IPS-15b (cell line): ENCODE results near the gene PRKCA.
"Not testable (repeated sequence)": the region's sequence is repeated elsewhere in the genome, so short reads cannot be mapped to it uniquely, and the experiment has no call there.

Source experiments
- H3K27me3 ChIP-seq: one replicate; pipeline ENCODE4 v1.6.1; 2013; ENCODE audit warnings: low read length; ENCODE audit not compliant: control insufficient read depth, insufficient read depth
- H3K36me3 ChIP-seq: one replicate; pipeline ENCODE4 v1.6.1; 2013; ENCODE audit warnings: low read length; ENCODE audit not compliant: control insufficient read depth, insufficient read depth
- H3K4me1 ChIP-seq: one replicate; pipeline ENCODE4 v1.6.1; 2013; ENCODE audit warnings: mild to moderate bottlenecking, low read length; ENCODE audit not compliant: control insufficient read depth, insufficient read depth
- H3K4me3 ChIP-seq: one replicate; pipeline ENCODE4 v1.5.1; 2013; ENCODE audit warnings: low read depth, low read length
- H3K9ac ChIP-seq: one replicate; pipeline ENCODE4 v1.6.1; 2013; ENCODE audit warnings: low read depth, mild to moderate bottlenecking, low read length
- H3K9me3 ChIP-seq: one replicate; pipeline ENCODE4 v1.6.1; 2013; ENCODE audit warnings: mild to moderate bottlenecking, low read length; ENCODE audit not compliant: control insufficient read depth, insufficient read depth

Gene PRKCA

DNA sequence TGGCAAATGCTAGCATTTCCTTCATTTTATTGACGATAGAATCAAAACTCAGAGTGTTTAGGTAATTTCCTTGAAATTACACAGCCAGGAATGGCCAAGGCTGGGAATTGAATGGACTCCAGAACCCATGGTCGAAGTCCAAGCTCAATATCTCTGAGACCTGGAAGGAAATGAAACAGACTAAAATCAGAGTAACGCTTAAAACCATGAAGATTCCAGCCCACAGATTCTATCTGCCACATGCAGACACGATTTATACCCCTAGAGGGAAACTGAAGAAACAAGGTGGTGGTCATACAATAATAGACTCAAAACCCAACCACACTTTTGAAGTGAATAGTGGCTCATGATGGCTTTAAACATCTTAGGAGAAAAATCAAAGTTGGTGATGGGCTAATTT lies 95.6 kb downstream of the PRKCA start:
- Histone ChIP-seq H3K36me3 (no peaks in the 10 kb centered on the region), H3K4me3 (no peak overlapping the region), H3K4me1 (no peaks in the 10 kb centered on the region), H3K27me3 (no peaks in the 10 kb centered on the region), H3K9me3 (no peaks in the 10 kb centered on the region), H3K9ac (no peak overlapping the region)

DNA sequence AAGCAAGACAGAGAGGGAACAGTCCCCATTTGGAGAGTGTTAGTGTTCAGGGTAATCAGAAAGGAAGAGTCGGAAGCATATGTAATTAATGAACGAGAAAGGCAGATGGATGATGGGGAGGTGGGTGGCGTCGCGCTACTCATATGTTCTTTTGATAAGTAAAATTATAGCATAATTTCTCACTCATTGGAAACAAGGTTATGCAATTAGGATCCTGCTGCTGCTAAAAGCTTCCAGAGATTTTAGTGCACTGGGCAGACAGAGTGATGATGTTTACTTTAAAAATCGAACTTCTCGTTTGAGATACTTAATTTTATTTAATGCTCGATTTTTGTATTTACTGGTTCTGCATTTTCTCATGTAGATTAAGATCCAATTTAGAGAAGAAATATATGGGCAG lies 96.2 kb downstream of the PRKCA start:
- no peak overlapping the region for H3K4me3 ChIP-seq
- no peaks in the 10 kb centered on the region for H3K9me3 ChIP-seq
- H3K36me3 ChIP-seq = no peaks in the 10 kb centered on the region
- H3K9ac ChIP-seq = no peak overlapping the region
- H3K4me1 ChIP-seq = no peaks in the 10 kb centered on the region
- H3K27me3 ChIP-seq = no peaks in the 10 kb centered on the region

- H3K9ac ChIP-seq = no peak overlapping the region
- no peaks in the 10 kb centered on the region for H3K9me3 ChIP-seq
- H3K4me3 ChIP-seq = no peak overlapping the region
- H3K27me3 ChIP-seq = no peaks in the 10 kb centered on the region
- H3K36me3 ChIP-seq = no peaks in the 10 kb centered on the region
- peaks cover 5% of the 10 kb centered on the region for H3K4me1 ChIP-seq
Measured at GRCh38 chr17:66399441-66399840, 97.0 kb downstream of the PRKCA start.

DNA sequence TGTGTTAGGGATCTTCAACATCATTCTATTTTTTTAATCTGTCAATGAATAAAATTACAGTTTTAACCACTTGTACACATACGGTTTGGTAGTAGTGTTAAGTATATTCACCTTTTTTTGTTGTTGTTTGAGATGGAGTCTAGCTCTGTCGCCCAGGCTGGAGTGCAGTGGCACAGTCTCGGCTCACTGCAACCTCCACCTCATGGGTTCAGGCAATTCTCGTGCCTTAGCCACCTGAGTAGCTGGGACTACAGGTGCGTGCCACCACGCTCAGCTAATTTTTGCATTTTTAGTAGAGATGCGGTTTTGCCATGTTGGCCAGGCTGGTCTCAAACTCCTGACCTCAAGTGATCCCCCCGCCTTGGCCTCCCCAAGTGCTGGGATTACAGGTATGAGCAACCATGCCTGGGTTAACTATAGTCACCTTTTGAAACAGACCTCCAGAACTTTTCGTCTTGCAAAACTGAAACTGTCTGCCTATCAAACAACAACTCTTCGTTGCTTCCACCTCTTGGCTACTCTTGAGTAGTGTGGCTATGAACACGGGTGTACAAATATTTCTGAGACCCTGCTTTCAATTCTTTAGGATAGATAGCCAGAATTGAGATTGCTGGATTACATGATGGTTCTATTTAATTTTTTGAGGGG lies 97.8 kb downstream of the PRKCA start:
- H3K27me3 ChIP-seq, H3K9me3 ChIP-seq, H3K4me3 ChIP-seq, H3K4me1 ChIP-seq, H3K9ac ChIP-seq, H3K36me3 ChIP-seq: not testable (repeated sequence)

DNA sequence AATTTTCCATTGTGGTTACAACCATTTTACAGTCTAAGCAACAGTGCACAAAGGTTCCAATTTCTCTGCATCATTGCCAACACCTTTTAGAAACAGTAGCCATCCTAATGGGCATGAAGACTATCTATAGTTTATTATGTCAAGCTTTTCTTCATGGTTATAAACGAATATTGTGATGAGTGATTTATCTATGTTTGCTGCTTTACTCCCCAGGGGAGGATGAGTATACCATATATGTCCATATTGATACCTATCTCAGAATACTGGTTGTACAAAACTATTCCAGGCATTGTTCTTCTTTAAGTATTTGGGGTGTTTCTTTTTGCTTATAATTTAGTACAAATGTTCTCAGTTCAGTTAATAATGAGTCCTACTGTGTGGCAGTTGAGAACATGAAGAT lies 98.3 kb downstream of the PRKCA start:
- Histone ChIP-seq H3K36me3 (no peaks in the 10 kb centered on the region), H3K4me3 (no peak overlapping the region), H3K27me3 (no peaks in the 10 kb centered on the region), H3K9me3 (no peaks in the 10 kb centered on the region), H3K9ac (no peak overlapping the region), H3K4me1 (peaks cover 6% of the 10 kb centered on the region)

GRCh38 chr17:66401364-66401763 lies 99.0 kb downstream of the PRKCA start:
- Histone ChIP-seq H3K4me3 (no peak overlapping the region), H3K4me1 (peaks cover 6% of the 10 kb centered on the region), H3K36me3 (no peaks in the 10 kb centered on the region), H3K9me3 (no peaks in the 10 kb centered on the region), H3K27me3 (no peaks in the 10 kb centered on the region), H3K9ac (no peak overlapping the region)

GRCh38 chr17:66403846-66404556 lies 101.6 kb downstream of the PRKCA start:
- no peaks in the 10 kb centered on the region for H3K36me3 ChIP-seq
- no peak overlapping the region for H3K4me3 ChIP-seq
- no peak overlapping the region for H3K9ac ChIP-seq
- peaks cover 10% of the 10 kb centered on the region for H3K4me1 ChIP-seq
- no peaks in the 10 kb centered on the region for H3K9me3 ChIP-seq
- no peaks in the 10 kb centered on the region for H3K27me3 ChIP-seq

- H3K9me3 ChIP-seq = no peaks in the 10 kb centered on the region
- H3K9ac ChIP-seq = no peak overlapping the region
- no peaks in the 10 kb centered on the region for H3K36me3 ChIP-seq
- H3K4me3 ChIP-seq = no peak overlapping the region
- peaks cover 10% of the 10 kb centered on the region for H3K4me1 ChIP-seq
- H3K27me3 ChIP-seq = no peaks in the 10 kb centered on the region
Measured at GRCh38 chr17:66405836-66406677, 103.6 kb downstream of the PRKCA start.

DNA sequence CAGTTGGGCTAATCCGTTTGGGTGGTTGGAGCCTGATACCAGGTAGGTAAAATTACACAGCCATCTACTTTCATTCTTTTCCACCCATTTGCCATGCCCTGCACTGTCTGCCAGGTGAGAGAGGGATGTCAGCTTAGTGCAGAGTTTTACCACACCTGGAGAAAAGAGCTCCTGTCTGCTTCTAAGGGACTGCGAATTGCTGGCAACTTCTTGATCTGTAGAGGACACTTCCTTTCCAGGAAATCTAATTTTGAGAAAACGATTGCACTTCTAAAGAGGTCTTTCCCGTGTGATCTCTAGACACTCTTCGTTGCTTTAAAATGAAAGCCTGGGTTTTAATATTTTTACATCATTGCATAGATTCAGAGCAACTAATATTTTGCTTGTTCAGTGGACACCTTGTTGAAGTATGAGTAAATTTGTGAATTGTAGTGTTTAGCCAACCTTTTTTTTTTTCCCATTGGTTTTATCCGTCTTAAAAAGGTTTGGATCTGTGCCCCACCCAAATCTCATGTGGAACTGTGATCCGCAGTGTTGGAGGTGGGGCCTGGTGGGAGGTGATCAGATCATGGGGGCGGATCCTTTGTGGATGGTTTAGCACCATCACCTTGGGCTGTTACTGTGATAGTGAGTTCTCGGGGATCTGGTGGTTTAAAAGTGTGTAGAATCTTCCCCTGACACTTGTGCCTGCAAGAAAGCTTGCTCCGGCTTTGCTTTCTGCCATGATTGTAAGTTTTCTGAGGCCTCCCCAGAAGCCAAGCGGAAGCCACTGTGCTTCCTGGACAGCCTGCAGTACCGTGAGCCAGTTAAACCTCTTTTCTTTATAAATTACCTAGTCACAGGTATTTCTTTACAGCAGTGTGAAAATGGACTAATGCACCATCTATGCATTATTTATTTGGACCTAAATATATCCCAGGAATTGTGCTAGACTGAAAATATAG lies 104.6 kb downstream of the PRKCA start:
- peaks cover 10% of the 10 kb centered on the region for H3K4me1 ChIP-seq
- H3K9ac ChIP-seq = no peak overlapping the region
- no peaks in the 10 kb centered on the region for H3K9me3 ChIP-seq

GRCh38 chr17:66407864-66408263 lies 105.5 kb downstream of the PRKCA start:
- peaks cover 10% of the 10 kb centered on the region for H3K4me1 ChIP-seq

More for the DNA sequence above, 104.6 kb downstream of the PRKCA start:
- Histone ChIP-seq H3K4me3 (no peak overlapping the region), H3K27me3 (no peaks in the 10 kb centered on the region), H3K36me3 (no peaks in the 10 kb centered on the region)

GRCh38 chr17:66411520-66411919 lies 109.1 kb downstream of the PRKCA start:
- Histone ChIP-seq H3K9ac (no peak overlapping the region), H3K4me1 (peaks cover 4% of the 10 kb centered on the region), H3K36me3 (no peaks in the 10 kb centered on the region), H3K4me3 (no peak overlapping the region), H3K27me3 (no peaks in the 10 kb centered on the region), H3K9me3 (no peaks in the 10 kb centered on the region)

More at GRCh38 chr17:66407864-66408263, 105.5 kb downstream of the PRKCA start:
- no peak overlapping the region for H3K4me3 ChIP-seq
- H3K36me3 ChIP-seq = no peaks in the 10 kb centered on the region
- no peaks in the 10 kb centered on the region for H3K9me3 ChIP-seq
- H3K9ac ChIP-seq = no peak overlapping the region
- no peaks in the 10 kb centered on the region for H3K27me3 ChIP-seq
